Stimulated activated naive CD8-positive, alpha-beta T cell treated with anti-CD3 and anti-CD28 coated beads, Interleukin-15, Interleukin-2, amounts not matched to agents 100 ng/mL and 50 ng/mL, for 24 hours (primary cell): ENCODE data around the gene MS4A10.
"Not testable (repeated sequence)": the region's sequence is repeated elsewhere in the genome, so short reads cannot be mapped to it uniquely, and the experiment has no call there.

Experiments used
- H3K27ac Mint-ChIP-seq: one replicate; pipeline ENCODE4 v1.8.0; 2021; ENCODE audit warnings: mild to moderate bottlenecking, mixed read lengths
- H3K27me3 Mint-ChIP-seq: one replicate; pipeline ENCODE4 v1.8.0; 2021; ENCODE audit warnings: mixed read lengths
- H3K36me3 Mint-ChIP-seq: one replicate; pipeline ENCODE4 v1.8.0; 2021; ENCODE audit warnings: low read depth, mixed read lengths
- H3K4me1 Mint-ChIP-seq: one replicate; pipeline ENCODE4 v1.8.0; 2021; ENCODE audit warnings: low read depth, mixed read lengths
- H3K4me3 Mint-ChIP-seq: one replicate; pipeline ENCODE4 v1.8.0; 2021; ENCODE audit warnings: mild to moderate bottlenecking, mixed read lengths
- H3K9me3 Mint-ChIP-seq: one replicate; pipeline ENCODE4 v1.8.0; 2021; ENCODE audit warnings: mixed read lengths

The MS4A10 gene

DNA sequence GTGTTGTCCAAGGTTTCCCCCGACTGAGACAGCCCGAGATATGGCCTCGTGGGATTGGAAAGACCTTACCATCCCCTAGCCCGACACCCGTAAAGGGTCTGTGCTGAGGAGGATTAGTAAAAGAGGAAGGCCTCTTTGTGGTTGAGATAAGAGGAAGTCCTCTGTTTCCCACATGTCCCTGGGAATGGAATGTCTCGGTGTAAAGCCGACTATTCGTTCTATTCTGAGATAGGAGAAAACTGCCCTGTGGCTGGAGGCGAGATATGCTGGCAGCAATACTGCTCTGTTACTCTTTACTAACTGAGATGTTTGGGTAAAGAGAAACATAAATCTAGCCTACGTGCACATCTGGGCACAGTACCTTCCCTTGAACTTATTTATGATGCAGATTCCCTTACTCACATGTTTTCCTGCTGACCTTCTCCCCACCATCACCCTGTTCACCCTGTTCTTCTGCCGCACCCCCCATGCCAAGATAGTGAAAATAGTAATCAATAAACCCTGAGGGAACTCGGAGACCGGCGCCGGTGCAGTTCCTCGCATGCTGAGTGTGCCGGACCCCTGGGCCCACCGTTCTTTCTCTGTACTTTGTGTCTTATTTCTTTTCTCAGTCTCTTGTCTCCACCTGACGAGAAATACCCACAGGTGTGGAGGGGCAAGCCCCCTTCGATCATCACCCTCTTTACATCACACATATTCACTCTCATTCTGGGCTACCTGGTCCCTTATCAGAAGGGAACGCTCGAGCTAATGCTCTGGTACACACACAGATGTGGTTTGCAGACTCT is 25.5 kb upstream of the MS4A10 start:
- not testable (repeated sequence) for H3K4me3 Mint-ChIP-seq, H3K9me3 Mint-ChIP-seq, H3K36me3 Mint-ChIP-seq, H3K27ac Mint-ChIP-seq
- Mint-ChIP-seq H3K4me1 (peaks cover 13% of the 10 kb centered on the region), H3K27me3 (peaks cover 40% of the 10 kb centered on the region)

DNA sequence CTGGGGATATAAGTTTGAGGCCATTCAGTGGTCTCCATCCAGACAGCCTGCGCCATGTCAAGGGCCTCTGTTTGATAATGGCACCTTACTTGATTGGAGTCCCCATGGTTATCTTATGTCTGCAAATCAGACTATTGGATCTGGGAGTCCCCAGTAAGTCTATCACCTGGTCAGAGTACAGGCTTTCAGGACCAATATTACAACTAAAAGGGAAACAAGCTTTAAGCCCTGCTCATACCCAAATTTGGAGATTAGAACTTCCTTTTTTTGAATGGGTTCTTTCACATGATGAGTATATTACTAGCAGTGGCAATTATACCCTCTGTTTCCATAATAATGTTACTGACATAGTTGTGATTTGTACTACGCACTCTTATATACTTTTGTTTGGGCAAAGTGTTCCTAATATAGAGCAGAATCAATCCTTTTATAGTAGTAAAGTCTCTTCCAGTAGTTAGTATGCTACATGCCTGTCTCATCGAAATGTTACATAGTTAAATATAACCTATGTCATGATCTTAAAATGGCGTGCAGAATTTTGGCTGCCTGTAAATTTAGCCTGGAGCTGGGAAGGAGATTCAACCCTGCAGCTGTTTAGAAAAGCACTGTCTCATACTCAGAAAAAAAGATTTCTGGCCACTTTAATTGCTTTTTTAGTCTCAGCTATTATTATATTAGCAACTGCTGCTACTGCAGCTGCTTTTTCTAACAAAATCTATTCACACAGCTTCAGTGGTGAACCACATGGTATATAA is 23.5 kb upstream of the MS4A10 start:
- Mint-ChIP-seq H3K9me3 (no peaks in the 10 kb centered on the region), H3K4me3 (no peak overlapping the region), H3K36me3 (no peaks in the 10 kb centered on the region), H3K27me3 (peaks cover 48% of the 10 kb centered on the region), H3K27ac (no peak overlapping the region), H3K4me1 (peaks cover 13% of the 10 kb centered on the region)

DNA sequence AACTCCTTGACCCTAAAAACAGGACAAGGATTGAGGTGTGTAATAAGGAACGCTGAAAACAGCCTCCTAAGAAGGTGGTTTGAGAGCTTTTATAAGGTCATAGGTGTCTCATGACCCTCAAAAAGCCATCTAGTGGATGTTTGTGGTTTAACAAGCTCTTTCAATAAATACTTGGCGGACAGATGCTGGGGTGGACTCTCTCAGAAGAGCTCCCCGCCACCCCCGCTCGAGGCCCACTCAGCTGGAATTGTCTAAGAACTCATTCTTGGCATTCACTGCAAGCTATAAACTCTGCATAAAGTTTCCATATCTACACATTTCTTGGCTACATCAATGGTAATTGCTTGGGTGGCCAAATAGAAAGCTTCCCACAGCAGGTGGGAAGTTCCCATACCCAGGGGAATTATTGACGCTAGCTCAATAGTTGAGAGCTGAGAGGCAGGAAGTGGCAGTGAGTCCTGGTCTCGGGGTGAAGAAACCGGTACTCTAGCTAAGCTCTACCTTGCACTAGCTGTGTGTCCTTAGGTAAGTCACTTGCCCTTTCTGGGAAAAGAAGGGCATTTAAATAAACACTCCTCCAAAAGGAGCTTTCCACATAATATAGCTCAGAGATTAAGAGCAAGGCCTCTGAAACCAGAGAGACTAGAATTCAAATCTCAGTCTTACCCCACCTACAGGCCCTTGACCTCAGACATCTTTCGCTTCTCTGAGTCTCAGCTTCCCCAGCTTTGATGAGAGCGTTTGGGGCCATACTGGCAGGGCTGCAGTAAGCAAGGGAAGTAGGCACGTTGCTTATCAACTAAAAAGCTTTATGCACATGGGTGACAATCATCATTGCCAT is 22.1 kb upstream of the MS4A10 start:
- H3K27ac Mint-ChIP-seq: no peak overlapping the region
- no peak overlapping the region for H3K4me3 Mint-ChIP-seq
- peaks cover 13% of the 10 kb centered on the region for H3K4me1 Mint-ChIP-seq
- peaks cover 44% of the 10 kb centered on the region for H3K27me3 Mint-ChIP-seq
- no peaks in the 10 kb centered on the region for H3K9me3 Mint-ChIP-seq
- no peaks in the 10 kb centered on the region for H3K36me3 Mint-ChIP-seq

DNA sequence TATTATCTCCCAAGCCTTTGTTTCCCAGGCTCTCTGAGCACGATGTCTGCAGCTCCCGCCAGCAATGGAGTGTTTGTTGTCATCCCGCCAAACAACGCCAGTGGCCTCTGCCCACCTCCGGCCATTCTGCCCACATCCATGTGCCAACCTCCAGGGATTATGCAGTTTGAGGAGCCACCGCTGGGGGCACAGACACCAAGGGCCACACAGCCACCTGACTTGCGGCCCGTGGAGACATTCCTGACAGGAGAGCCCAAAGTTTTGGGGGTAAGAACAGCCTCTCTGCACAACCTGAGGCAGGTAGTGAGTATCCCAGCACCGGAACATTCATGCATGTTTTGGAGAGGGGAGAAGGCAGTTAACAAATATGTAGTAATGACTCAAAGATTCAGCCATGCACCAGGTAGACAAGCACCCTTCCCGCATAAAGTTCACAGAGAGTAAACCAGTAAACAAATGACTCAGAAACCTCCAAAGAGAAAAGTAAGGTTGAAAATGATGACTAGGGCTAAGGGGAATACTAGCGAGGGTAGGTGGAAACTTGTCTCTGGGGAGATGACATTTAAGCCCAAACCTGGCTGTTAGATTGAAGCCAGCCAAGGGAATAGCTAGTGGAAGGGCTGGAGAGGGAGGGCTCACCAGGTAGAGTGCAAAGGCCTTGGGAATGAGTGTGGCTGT is 21.3 kb upstream of the MS4A10 start:
- Mint-ChIP-seq H3K9me3 (no peaks in the 10 kb centered on the region), H3K4me3 (no peak overlapping the region), H3K4me1 (peaks cover 13% of the 10 kb centered on the region), H3K27ac (no peak overlapping the region), H3K27me3 (peaks cover 37% of the 10 kb centered on the region), H3K36me3 (no peaks in the 10 kb centered on the region)

DNA sequence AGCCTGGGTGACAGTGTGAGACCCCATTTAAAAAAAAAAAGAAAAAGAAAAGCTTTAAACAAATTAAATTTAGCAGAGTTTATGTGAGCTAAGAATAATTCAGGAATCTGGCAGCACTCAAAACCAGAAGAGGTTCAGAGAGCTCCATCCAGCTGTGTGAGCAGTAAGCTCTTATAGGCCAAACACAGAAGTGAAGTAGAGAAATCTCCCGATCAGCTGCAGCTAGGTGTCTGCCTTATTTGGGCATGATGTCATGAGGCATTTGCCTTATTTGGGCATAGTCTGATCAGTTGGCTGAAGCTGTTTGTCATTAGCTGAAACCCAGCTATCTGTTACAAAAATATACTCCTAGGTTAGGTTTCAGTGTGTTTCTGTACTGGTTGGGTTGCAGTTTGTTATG is 20.3 kb upstream of the MS4A10 start:
- no peaks in the 10 kb centered on the region for H3K36me3 Mint-ChIP-seq
- no peak overlapping the region for H3K27ac Mint-ChIP-seq
- no peak overlapping the region for H3K4me3 Mint-ChIP-seq
- peaks cover 30% of the 10 kb centered on the region for H3K27me3 Mint-ChIP-seq
- peaks cover 13% of the 10 kb centered on the region for H3K4me1 Mint-ChIP-seq
- H3K9me3 Mint-ChIP-seq: no peaks in the 10 kb centered on the region

DNA sequence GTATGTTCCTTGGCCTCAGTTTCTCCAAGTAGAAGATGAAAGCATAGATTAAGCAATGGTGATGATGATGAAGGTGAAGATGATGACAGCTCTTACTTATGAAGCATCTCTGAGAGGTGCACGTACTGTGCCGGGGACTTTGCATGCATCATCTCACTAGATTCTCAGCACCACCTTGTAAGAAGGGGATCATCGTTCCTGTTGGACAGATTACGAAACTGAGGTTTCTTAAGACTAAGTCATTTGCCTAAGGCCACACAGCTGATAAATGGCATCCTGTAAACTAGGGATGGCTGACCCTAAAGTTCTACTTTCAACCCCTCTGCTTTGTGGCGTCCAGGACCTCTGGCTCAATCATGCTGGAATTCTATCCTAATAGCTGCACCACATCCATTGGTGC is 19.8 kb upstream of the MS4A10 start:
- Mint-ChIP-seq H3K9me3 (no peaks in the 10 kb centered on the region), H3K27ac (no peak overlapping the region), H3K4me3 (no peak overlapping the region), H3K27me3 (peaks cover 25% of the 10 kb centered on the region), H3K36me3 (no peaks in the 10 kb centered on the region), H3K4me1 (peaks cover 13% of the 10 kb centered on the region)

DNA sequence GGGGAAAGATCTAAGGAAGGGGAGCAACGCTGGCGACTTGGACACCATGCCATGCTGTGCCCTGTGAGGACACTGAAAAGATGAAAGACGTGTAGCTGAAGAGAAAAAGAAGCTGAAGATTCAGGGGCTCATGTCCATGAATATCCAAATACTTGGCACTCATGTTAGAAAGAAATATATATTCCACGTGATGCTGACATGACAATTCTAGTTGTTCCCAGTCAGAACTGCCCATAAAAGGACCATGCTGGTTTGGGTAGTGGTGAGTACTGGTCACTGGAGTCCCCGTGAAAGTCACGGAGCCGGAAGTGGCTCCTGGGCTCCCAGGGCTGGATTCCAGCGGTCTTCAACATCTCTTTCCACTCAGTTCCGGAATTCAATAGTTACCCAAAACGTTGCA is 18.6 kb upstream of the MS4A10 start:
- H3K4me3 Mint-ChIP-seq: no peak overlapping the region
- no peaks in the 10 kb centered on the region for H3K9me3 Mint-ChIP-seq
- H3K4me1 Mint-ChIP-seq: peaks cover 12% of the 10 kb centered on the region
- H3K36me3 Mint-ChIP-seq: no peaks in the 10 kb centered on the region
- H3K27ac Mint-ChIP-seq: no peak overlapping the region
- H3K27me3 Mint-ChIP-seq: peaks cover 19% of the 10 kb centered on the region

DNA sequence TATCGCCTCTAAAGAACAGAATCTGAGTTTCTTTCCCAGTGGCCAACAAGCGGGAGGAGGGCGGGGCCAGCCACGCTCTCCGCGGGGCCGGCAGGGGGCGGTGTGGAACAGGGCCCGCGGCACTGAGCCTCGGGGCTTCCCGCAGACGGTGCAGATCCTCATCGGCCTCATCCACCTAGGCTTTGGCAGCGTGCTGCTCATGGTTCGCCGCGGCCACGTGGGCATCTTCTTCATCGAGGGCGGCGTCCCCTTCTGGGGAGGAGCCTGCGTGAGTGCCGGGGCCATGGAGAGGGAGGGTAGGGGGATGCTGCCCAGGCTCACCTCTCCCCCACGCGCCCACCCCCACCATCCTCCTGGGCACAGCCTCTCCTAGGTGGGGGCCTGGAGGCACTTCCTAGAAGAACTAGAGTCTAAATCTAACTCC is 17.7 kb upstream of the MS4A10 start:
- H3K9me3 Mint-ChIP-seq: no peaks in the 10 kb centered on the region
- no peak overlapping the region for H3K27ac Mint-ChIP-seq
- peaks cover 19% of the 10 kb centered on the region for H3K27me3 Mint-ChIP-seq
- peaks cover 9% of the 10 kb centered on the region for H3K4me1 Mint-ChIP-seq
- no peak overlapping the region for H3K4me3 Mint-ChIP-seq
- H3K36me3 Mint-ChIP-seq: no peaks in the 10 kb centered on the region

DNA sequence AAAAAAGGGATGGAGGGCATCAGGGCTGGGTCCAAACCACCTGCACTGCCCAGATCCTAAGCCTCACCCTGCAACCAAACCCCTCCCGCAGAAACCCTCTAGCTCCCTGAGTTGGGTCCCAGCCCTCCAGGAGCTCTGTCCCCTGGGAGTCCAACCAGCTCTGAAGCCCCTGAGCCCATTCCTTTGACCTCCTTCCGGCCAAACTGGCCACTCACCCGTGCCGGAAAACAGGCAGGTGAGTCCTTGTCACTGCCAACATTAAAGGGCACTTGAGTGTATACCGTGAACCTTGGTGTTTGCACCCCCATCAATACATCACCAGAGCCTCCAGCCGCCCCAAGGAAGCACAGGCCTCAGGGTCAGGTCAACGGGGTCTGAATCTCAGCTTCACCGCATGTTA is 16.9 kb upstream of the MS4A10 start:
- H3K9me3 Mint-ChIP-seq: no peaks in the 10 kb centered on the region
- no peaks in the 10 kb centered on the region for H3K36me3 Mint-ChIP-seq
- H3K4me3 Mint-ChIP-seq: no peak overlapping the region
- H3K27ac Mint-ChIP-seq: no peak overlapping the region
- peaks cover 9% of the 10 kb centered on the region for H3K4me1 Mint-ChIP-seq
- H3K27me3 Mint-ChIP-seq: peaks cover 19% of the 10 kb centered on the region

DNA sequence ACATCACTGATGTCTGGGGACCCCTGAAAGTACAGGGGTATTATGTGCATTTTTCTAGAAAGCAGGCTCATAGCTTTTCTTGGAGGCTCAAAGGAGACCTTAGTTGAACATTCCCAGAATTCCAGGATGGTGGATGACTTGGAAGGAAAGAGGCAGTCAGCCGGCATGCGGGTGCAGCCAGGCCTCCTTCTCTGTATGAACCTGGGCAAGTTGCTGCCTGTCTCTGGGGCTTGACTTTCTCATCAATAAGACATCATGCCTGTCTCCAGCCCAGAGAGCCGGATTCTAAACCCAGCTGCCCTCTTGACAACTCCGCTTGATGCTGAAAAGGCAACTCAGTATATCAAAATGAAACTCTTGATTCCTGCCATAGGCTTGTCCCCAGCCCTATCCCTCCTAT is 15.9 kb upstream of the MS4A10 start:
- H3K27me3 Mint-ChIP-seq: peaks cover 15% of the 10 kb centered on the region
- H3K4me1 Mint-ChIP-seq: peaks cover 1% of the 10 kb centered on the region
- H3K4me3 Mint-ChIP-seq: no peak overlapping the region
- H3K36me3 Mint-ChIP-seq: no peaks in the 10 kb centered on the region
- no peaks in the 10 kb centered on the region for H3K9me3 Mint-ChIP-seq
- no peak overlapping the region for H3K27ac Mint-ChIP-seq

DNA sequence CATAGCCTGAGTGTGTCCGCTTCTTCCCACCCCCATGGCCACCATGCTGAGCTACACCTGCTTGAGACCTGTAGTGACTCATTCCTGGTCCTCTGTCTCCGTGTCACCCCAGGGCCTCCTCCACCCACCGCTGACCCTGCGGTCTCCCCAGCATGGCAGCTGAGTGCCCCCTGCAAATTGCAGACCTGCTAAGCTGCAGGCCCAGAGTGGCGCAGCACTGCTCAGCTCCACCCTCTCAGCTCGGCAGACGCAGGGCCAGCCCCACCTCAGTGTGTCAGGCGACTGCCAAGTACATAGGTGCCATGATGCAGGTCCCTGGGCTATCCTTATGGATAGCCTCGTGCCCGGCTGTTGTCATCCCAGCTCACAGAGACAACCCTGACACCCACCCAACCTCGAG is 15.3 kb upstream of the MS4A10 start:
- H3K27ac Mint-ChIP-seq: no peak overlapping the region
- H3K4me3 Mint-ChIP-seq: no peak overlapping the region
- peaks cover 6% of the 10 kb centered on the region for H3K4me1 Mint-ChIP-seq
- no peaks in the 10 kb centered on the region for H3K9me3 Mint-ChIP-seq
- no peaks in the 10 kb centered on the region for H3K36me3 Mint-ChIP-seq
- peaks cover 13% of the 10 kb centered on the region for H3K27me3 Mint-ChIP-seq

DNA sequence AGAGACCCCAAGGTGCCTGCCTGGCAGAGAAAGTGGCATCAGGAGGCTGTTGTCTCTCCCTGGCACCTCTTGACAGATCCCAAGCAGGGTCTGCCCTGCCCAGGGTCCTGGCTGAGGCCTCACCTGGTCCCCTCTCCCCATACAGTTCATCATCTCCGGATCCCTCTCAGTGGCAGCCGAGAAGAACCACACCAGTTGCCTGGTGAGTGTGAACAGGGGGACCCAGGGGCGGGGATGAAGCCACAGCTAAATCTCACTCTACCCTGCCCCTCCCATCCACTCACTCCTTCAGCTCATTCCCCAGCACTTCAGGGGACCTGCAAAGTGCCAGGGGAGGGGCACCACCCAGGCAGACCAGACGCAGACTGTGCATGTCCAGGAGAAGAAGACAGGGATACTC is 14.0 kb upstream of the MS4A10 start:
- H3K9me3 Mint-ChIP-seq: no peaks in the 10 kb centered on the region
- H3K4me3 Mint-ChIP-seq: no peak overlapping the region
- H3K36me3 Mint-ChIP-seq: no peaks in the 10 kb centered on the region
- H3K27me3 Mint-ChIP-seq: peaks cover 8% of the 10 kb centered on the region
- H3K27ac Mint-ChIP-seq: no peak overlapping the region
- peaks cover 10% of the 10 kb centered on the region for H3K4me1 Mint-ChIP-seq

DNA sequence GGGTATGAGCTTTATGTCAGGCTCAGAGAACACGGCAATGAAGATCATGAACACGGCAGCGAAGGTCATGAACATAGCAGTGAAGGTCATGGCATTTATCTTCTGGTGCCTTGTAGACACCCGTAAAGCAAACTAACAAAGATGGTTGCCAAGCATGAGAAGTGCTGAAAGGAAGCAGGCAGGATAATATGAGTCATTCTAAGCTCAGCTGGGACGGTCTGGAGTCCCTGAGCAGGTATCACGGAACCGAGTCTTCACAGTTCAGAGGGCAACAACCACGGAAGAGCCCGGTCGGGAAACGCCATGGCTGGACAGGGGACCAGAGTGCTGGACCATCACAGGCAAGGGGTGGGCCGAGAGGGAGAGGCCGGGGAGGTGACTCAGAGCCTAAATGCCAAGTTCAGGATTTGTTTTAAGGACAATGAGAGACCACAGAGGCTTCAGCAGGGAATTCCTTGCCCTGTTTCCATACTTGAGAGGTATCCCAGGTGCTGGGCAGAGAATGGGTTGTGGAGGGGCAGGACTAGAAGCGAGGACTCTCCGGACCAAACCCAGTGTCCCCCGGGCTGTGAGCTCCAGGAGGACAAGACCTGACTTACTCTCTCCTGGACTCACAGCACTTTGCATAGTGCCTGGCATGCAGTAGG is 13.1 kb upstream of the MS4A10 start:
- Mint-ChIP-seq H3K4me1 (peaks cover 10% of the 10 kb centered on the region), H3K27ac (no peak overlapping the region), H3K9me3 (no peaks in the 10 kb centered on the region), H3K36me3 (no peaks in the 10 kb centered on the region), H3K4me3 (no peak overlapping the region), H3K27me3 (peaks cover 2% of the 10 kb centered on the region)

DNA sequence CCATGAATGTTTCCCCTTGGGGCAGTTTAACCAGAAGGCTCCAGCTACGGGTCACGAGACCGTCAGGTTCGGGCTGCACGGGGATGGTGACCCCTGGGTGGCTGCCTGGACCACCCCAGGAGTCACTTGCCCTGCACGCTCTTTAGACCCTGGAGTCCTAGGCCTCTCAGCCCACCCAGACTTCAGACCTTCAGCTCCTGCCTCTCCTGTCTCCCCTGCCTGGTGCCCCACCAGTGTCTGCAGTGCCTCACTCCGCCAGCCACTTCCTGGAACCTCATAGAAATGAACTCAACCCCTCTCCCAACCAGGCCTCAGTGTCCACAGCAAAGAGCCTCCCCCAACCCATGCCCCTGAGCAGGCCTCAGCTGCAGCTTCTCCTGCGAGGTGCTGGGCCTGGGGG is 12.5 kb upstream of the MS4A10 start:
- Mint-ChIP-seq H3K27ac (no peak overlapping the region), H3K9me3 (no peaks in the 10 kb centered on the region), H3K4me3 (no peak overlapping the region), H3K4me1 (peaks cover 10% of the 10 kb centered on the region), H3K27me3 (no peaks in the 10 kb centered on the region), H3K36me3 (no peaks in the 10 kb centered on the region)
